ENCODE measurements around the gene FAM53B.

GRCh38 chr10:124663766-124664360 is 80.3 kb downstream of the FAM53B start:
- TF ChIP-seq CTCF (conservative IDR thresholded peaks at IDR 0.05; ENCODE audit: low read depth, low read length) = no peak
- no peak for TF ChIP-seq EZH2 (IDR thresholded peaks at IDR 0.05; ENCODE audit: borderline replicate concordance, low read depth, low read length, poor library complexity, severe bottlenecking)

Data from A673 (cell line).